ENCODE data around the gene PDE3B. TPM values are rescaled to one million over a fixed set of nuclear protein-coding genes. Genes with fewer than 3 reads are reported as not detected.
"Not testable (repeated sequence)": the region's sequence is repeated elsewhere in the genome, so short reads cannot be mapped to it uniquely, and the experiment has no call there.

PDE3B gene
- total RNA-seq, 1 experiment from 2014 or later, result 0.03 TPM

- Histone ChIP-seq H3K4me3 (no peak overlapping the region), H3K4me1 (replicated peaks) (no peaks in the 10 kb centered on the region), H3K27me3 (replicated peaks) (no peaks in the 10 kb centered on the region), H3K36me3 (no peaks in the 10 kb centered on the region), H3K9me3 (replicated peaks) (no peaks in the 10 kb centered on the region), H3K27ac (no peak overlapping the region)
- DNase-seq (ENCODE audit: low read depth in 1 of 2, low spot score in 2 of 2), result no peak
Measured at GRCh38 chr11:14751975-14752407, 108.4 kb downstream of the PDE3B start.

DNA sequence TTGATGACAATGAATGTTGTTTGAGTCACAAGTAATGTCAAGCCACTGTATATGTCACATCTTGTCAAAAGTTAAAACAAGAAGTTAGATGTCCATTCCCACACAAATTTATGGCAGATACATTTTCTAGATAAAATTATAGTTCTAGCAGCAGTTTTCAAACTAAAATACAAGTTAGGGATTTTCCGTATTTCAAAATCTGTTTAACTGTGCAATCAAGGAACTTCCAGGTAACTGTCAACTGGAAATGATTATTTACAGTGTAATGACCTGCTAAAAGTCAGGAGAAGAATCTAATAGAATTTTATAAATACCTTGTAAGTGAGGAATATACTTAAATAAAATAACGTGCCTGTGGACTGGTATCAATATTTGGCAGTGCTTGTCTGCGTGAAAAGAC is 111.5 kb downstream of the PDE3B start:
- no peak overlapping the region for H3K27ac ChIP-seq
- no peak overlapping the region for H3K4me3 ChIP-seq
- no peaks in the 10 kb centered on the region for H3K9me3 ChIP-seq (replicated peaks)
- H3K27me3 ChIP-seq (replicated peaks), result no peaks in the 10 kb centered on the region
- no peak for DNase-seq (ENCODE audit: low read depth in 1 of 2, low spot score in 2 of 2)
- H3K4me1 ChIP-seq (replicated peaks), result no peaks in the 10 kb centered on the region
- no peaks in the 10 kb centered on the region for H3K36me3 ChIP-seq

DNA sequence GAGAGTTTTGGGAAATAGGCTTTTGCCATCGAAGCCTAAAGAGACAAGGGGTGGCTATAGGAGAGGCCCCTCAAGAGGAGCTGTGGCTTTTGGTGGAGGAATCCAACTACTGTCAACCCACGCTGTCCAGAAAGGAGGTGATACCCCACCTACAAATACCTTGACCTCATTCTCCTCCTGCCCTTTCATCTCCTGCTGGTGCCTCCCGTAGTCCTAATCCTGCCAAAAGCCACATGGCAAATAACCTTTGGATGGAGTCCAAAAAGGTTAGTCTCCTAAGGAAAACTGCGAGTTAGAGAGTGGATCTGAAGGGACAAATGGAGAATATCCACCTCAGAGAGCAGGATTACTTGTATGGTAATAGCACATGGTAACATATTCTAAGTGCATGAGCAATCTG is 112.7 kb downstream of the PDE3B start:
- H3K4me1 ChIP-seq (replicated peaks), result no peaks in the 10 kb centered on the region
- no peaks in the 10 kb centered on the region for H3K36me3 ChIP-seq
- H3K4me3 ChIP-seq, result no peak overlapping the region
- H3K27ac ChIP-seq, result no peak overlapping the region
- H3K27me3 ChIP-seq (replicated peaks), result no peaks in the 10 kb centered on the region
- DNase-seq (ENCODE audit: low read depth in 1 of 2, low spot score in 2 of 2), result no peak
- H3K9me3 ChIP-seq (replicated peaks), result no peaks in the 10 kb centered on the region

GRCh38 chr11:14759300-14760012 is 115.9 kb downstream of the PDE3B start:
- not testable (repeated sequence) for H3K4me3 ChIP-seq; H3K27ac ChIP-seq; DNase-seq (ENCODE audit: low read depth in 1 of 2, low spot score in 2 of 2); H3K27me3 ChIP-seq (replicated peaks); H3K9me3 ChIP-seq (replicated peaks); H3K4me1 ChIP-seq (replicated peaks); H3K36me3 ChIP-seq

GRCh38 chr11:14764179-14764578 is 120.6 kb downstream of the PDE3B start:
- Histone ChIP-seq H3K4me3 (no peak overlapping the region), H3K36me3 (no peaks in the 10 kb centered on the region), H3K9me3 (replicated peaks) (no peaks in the 10 kb centered on the region), H3K27me3 (replicated peaks) (0 out of 2 replicates have a peak, but pooled peaks cover 7% of the 10 kb centered on the region), H3K27ac (no peak overlapping the region), H3K4me1 (replicated peaks) (no peaks in the 10 kb centered on the region)
- no peak for DNase-seq (ENCODE audit: low read depth in 1 of 2, low spot score in 2 of 2)

GRCh38 chr11:14764579-14765527 is 121.2 kb downstream of the PDE3B start:
- Histone ChIP-seq H3K9me3 (replicated peaks) (no peaks in the 10 kb centered on the region), H3K27me3 (replicated peaks) (0 out of 2 replicates have a peak, but pooled peaks cover 7% of the 10 kb centered on the region), H3K27ac (no peak overlapping the region), H3K36me3 (no peaks in the 10 kb centered on the region), H3K4me3 (no peak overlapping the region), H3K4me1 (replicated peaks) (no peaks in the 10 kb centered on the region)
- DNase-seq (ENCODE audit: low read depth in 1 of 2, low spot score in 2 of 2), result peak in 1 of 2 experiments; percentile 16

DNA sequence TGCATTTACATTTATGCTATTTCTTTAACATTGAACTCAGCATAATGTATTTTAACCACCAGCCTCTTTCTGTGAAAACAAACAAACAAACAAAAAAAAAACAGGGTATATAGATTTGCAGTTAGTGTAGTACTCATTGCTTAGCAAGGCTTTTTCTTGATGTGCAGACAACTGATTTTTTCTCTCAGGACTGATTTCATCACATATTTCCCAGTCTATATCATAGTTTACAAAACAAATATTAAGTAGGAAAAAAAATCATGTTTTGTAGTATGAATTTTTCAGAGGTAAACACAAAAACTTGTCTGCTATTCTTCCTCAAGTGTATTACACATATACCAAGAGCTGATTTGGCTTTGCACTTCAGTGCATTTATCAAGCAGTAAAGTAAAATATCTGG is 123.0 kb downstream of the PDE3B start:
- Histone ChIP-seq H3K27ac (no peak overlapping the region), H3K4me1 (replicated peaks) (no peaks in the 10 kb centered on the region), H3K9me3 (replicated peaks) (no peaks in the 10 kb centered on the region), H3K4me3 (no peak overlapping the region), H3K36me3 (no peaks in the 10 kb centered on the region), H3K27me3 (replicated peaks) (0 out of 2 replicates have a peak, but pooled peaks cover 11% of the 10 kb centered on the region)
- DNase-seq (ENCODE audit: low read depth in 1 of 2, low spot score in 2 of 2), result no peak

- Histone ChIP-seq H3K4me3 (no peak overlapping the region), H3K36me3 (no peaks in the 10 kb centered on the region), H3K9me3 (replicated peaks) (no peaks in the 10 kb centered on the region), H3K27ac (no peak overlapping the region), H3K4me1 (replicated peaks) (no peaks in the 10 kb centered on the region), H3K27me3 (replicated peaks) (peaks cover 11% of the 10 kb centered on the region; the same call in 1 of the 2 replicates)
- no peak for DNase-seq (ENCODE audit: low read depth in 1 of 2, low spot score in 2 of 2)
Measured at GRCh38 chr11:14768526-14769188, 125.1 kb downstream of the PDE3B start.

- Histone ChIP-seq H3K4me1 (replicated peaks) (no peaks in the 10 kb centered on the region), H3K27ac (no peak overlapping the region), H3K27me3 (replicated peaks) (peaks cover 11% of the 10 kb centered on the region), H3K4me3 (no peak overlapping the region), H3K9me3 (replicated peaks) (no peaks in the 10 kb centered on the region), H3K36me3 (no peaks in the 10 kb centered on the region)
- DNase-seq (ENCODE audit: low read depth in 1 of 2, low spot score in 2 of 2), result no peak
Measured at GRCh38 chr11:14773755-14774154, 130.2 kb downstream of the PDE3B start.

- H3K4me3 ChIP-seq, result no peak overlapping the region
- no peak overlapping the region for H3K27ac ChIP-seq
- no peaks in the 10 kb centered on the region for H3K4me1 ChIP-seq (replicated peaks)
- peaks cover 10% of the 10 kb centered on the region for H3K27me3 ChIP-seq (replicated peaks)
- no peaks in the 10 kb centered on the region for H3K9me3 ChIP-seq (replicated peaks)
- no peak for DNase-seq (ENCODE audit: low read depth in 1 of 2, low spot score in 2 of 2)
- no peaks in the 10 kb centered on the region for H3K36me3 ChIP-seq
Measured at GRCh38 chr11:14774721-14775120, 131.1 kb downstream of the PDE3B start.

- peaks cover 6% of the 10 kb centered on the region for H3K27me3 ChIP-seq (replicated peaks)
- no peaks in the 10 kb centered on the region for H3K9me3 ChIP-seq (replicated peaks)
- no peak for DNase-seq (ENCODE audit: low read depth in 1 of 2, low spot score in 2 of 2)
- no peak overlapping the region for H3K4me3 ChIP-seq
- no peak overlapping the region for H3K27ac ChIP-seq
- H3K4me1 ChIP-seq (replicated peaks), result no peaks in the 10 kb centered on the region
- no peaks in the 10 kb centered on the region for H3K36me3 ChIP-seq
Measured at GRCh38 chr11:14775897-14776296, 132.3 kb downstream of the PDE3B start.

DNA sequence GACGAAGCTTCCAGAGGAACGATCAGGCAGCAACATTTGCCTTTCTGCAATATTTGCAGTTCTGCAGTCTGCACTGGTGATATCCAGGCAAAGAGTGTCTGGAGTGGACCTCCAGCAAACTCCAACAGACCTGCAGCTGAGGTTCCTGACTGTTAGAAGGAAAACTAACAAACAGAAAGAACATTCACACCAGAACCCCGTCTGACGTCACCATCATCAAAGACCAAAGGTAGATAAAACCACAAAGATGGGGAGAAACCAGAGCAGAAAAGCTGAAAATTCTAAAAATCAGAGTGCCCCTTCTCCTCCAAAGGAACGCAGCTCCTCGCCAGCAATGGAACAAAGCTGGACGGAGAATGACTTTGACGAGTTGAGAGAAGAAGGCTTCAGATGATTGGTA is 134.9 kb downstream of the PDE3B start:
- not testable (repeated sequence) for H3K27ac ChIP-seq; DNase-seq (ENCODE audit: low read depth in 1 of 2, low spot score in 2 of 2); H3K27me3 ChIP-seq (replicated peaks); H3K4me1 ChIP-seq (replicated peaks); H3K36me3 ChIP-seq; H3K9me3 ChIP-seq (replicated peaks); H3K4me3 ChIP-seq

DNA sequence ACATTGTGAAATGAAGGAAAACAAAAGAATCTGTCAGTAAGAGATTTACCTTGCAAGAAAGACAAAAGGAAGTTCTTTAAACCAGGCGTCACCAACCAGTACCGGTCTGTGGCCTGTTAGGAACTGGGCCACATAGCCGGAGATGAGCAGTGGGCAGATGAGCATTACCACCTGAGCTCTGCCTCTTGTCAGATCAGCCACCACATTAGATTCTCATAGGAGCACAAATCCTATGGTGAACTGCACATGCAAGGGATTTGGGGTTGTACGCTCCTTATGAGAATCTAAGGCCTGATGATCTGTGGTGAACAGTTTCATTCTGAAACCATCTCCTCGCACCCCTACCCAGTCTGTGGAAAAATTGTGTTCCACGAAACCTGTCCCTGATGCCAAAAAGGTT is 140.2 kb downstream of the PDE3B start:
- Histone ChIP-seq H3K27ac (no peak overlapping the region), H3K36me3 (no peaks in the 10 kb centered on the region), H3K4me1 (replicated peaks) (no peaks in the 10 kb centered on the region), H3K9me3 (replicated peaks) (no peaks in the 10 kb centered on the region), H3K4me3 (no peak overlapping the region), H3K27me3 (replicated peaks) (no peaks in the 10 kb centered on the region)
- DNase-seq (ENCODE audit: low read depth in 1 of 2, low spot score in 2 of 2), result no peak

- Histone ChIP-seq H3K9me3 (replicated peaks) (no peaks in the 10 kb centered on the region), H3K27me3 (replicated peaks) (no peaks in the 10 kb centered on the region), H3K4me3 (no peak overlapping the region), H3K27ac (no peak overlapping the region), H3K36me3 (no peaks in the 10 kb centered on the region), H3K4me1 (replicated peaks) (no peaks in the 10 kb centered on the region)
- DNase-seq (ENCODE audit: low read depth in 1 of 2, low spot score in 2 of 2), result no peak
Measured at GRCh38 chr11:14784230-14784629, 140.6 kb downstream of the PDE3B start.

Data from SJSA1 (cell line).